ENCODE results near the gene ENAH. TPM values are rescaled to one million over a fixed set of nuclear protein-coding genes. Genes with fewer than 3 reads are reported as not detected.

ENAH gene
- total RNA-seq, 2 donors from 2014 or later, result 50.5 to 59.5 TPM

DNA sequence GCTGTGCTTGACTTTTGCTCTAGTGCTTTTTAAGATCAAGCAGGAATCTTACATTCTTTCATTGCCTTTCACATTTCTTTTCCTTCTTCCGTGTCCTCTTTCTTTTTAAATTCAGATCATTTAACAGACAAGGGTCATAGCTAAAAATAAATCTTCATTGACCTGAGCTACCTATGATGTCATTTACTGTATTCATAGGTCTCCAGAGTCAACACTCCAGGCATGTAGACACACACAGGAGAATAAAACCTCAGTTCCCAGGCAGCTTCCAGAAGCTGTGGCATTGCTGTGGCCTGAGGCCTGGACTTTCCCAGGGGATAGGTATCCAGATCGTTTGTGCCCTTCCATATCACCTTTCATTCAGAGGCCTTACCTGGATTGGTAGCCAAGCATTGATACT lies 38.5 kb upstream of the ENAH start:
- Histone ChIP-seq H3K27me3 (no peaks in the 10 kb centered on the region), H3K4me3 (no peak overlapping the region), H3K4me1 (peaks cover 0 to 54% of the 10 kb centered on the region in 2 donors), H3K27ac (peak overlapping the region; percentile 8 to 21), H3K36me3 (no peaks in the 10 kb centered on the region), H3K9me3 (no peaks in the 10 kb centered on the region)
- TF ChIP-seq, protein P1, sequence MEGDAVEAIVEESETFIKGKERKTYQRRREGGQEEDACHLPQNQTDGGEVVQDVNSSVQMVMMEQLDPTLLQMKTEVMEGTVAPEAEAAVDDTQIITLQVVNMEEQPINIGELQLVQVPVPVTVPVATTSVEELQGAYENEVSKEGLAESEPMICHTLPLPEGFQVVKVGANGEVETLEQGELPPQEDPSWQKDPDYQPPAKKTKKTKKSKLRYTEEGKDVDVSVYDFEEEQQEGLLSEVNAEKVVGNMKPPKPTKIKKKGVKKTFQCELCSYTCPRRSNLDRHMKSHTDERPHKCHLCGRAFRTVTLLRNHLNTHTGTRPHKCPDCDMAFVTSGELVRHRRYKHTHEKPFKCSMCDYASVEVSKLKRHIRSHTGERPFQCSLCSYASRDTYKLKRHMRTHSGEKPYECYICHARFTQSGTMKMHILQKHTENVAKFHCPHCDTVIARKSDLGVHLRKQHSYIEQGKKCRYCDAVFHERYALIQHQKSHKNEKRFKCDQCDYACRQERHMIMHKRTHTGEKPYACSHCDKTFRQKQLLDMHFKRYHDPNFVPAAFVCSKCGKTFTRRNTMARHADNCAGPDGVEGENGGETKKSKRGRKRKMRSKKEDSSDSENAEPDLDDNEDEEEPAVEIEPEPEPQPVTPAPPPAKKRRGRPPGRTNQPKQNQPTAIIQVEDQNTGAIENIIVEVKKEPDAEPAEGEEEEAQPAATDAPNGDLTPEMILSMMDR (IDR thresholded peaks at IDR 0.05), result no peak
- peak; percentile 36 for DNase-seq (ENCODE audit: low spot score)

DNA sequence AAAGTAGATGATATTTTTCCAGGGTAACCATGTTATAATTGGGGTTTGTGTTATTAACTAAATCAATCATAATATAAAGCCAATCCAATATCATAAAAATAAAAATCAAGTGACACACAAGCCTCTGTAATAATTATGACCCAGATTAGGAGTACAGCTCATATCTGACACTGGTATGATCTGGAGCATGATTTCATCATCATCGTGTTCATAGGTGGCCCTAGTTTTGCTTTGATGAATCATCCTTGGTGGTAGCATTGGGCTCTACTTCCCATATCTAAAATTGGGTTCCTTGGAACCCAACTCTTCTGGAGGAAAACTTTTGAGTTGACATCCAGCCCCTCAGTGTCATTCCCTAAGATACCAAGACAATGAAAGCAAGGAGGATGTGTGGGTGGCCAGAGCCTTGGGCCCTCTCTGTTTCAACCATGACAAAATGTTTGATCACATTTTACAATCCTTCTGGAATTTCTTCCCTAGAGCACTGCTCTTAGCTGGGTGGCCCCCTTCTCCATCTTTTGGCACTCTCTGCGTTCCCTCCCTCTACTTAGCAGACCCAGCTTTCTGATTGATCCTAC lies 37.0 kb upstream of the ENAH start:
- DNase-seq (ENCODE audit: low spot score), result no peak
- Histone ChIP-seq H3K4me3 (no peak overlapping the region), H3K9me3 (no peaks in the 10 kb centered on the region), H3K36me3 (no peaks in the 10 kb centered on the region), H3K27ac (no peak overlapping the region), H3K4me1 (peaks cover 0 to 40% of the 10 kb centered on the region in 2 donors), H3K27me3 (no peaks in the 10 kb centered on the region)
- TF ChIP-seq, protein P1 (IDR thresholded peaks at IDR 0.05), result no peak

DNA sequence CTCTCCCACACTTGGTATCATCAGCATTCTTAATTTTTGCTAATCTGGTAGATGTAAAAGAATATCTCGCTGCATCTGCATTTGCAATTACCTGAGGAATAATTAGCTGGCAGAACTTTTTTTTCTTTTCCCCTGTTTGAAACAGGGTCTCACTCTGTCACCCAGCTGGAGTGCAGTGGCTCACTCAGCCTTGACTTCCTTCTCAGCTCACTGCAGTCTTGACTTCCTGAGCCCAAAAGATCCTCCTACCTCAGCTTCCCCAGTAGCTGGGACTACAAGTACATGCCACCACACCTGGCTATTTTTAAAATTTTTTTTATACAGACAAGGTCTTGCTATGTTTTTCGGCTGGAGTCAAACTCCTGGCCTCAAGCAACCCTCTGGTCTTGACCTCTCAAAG lies 35.4 kb upstream of the ENAH start:
- peaks cover 0 to 25% of the 10 kb centered on the region in 2 donors for H3K4me1 ChIP-seq
- no peaks in the 10 kb centered on the region for H3K9me3 ChIP-seq
- H3K27ac ChIP-seq, result no peak overlapping the region
- TF ChIP-seq, protein P1 (IDR thresholded peaks at IDR 0.05), result no peak
- no peaks in the 10 kb centered on the region for H3K36me3 ChIP-seq
- no peak overlapping the region for H3K4me3 ChIP-seq
- H3K27me3 ChIP-seq, result no peaks in the 10 kb centered on the region
- DNase-seq (ENCODE audit: low spot score), result no peak

DNA sequence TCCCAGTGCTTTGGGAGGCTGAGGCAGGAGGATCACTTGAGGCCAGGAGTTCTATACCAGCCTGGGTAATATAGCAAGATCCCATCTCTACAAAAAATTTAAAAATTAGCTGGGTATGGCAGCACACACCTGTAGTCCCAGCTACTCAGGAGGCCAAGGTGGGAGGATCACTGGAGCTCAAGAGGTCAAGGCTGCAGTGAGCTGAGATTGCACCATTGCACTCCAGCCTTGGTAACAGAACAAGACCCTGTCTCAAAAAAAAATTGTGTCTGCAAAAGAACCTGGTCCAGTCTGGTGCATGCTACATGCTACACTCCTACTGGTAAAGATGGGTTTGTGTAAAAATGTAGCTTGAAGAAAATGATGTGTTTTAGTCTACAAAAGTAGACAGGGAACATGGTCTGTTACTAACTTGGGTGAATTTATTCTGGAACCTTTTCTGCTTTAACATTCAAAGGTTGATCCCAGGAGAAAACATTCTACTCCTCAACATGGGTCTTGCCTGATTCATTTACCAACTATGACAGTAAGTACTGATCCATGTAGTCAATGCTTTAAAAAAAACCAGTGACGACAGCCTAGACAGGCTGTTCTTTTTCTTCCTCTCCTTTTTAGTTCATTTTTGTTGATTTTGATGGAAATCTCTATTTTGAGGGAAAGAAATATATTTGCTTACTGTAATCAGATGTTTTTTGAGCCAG lies 32.7 kb upstream of the ENAH start:
- Histone ChIP-seq H3K9me3 (no peaks in the 10 kb centered on the region), H3K36me3 (no peaks in the 10 kb centered on the region), H3K4me1 (no peaks in the 10 kb centered on the region), H3K27me3 (no peaks in the 10 kb centered on the region), H3K4me3 (no peak overlapping the region), H3K27ac (no peak overlapping the region)
- TF ChIP-seq, protein P1 (IDR thresholded peaks at IDR 0.05), result no peak
- DNase-seq (ENCODE audit: low spot score), result no peak

DNA sequence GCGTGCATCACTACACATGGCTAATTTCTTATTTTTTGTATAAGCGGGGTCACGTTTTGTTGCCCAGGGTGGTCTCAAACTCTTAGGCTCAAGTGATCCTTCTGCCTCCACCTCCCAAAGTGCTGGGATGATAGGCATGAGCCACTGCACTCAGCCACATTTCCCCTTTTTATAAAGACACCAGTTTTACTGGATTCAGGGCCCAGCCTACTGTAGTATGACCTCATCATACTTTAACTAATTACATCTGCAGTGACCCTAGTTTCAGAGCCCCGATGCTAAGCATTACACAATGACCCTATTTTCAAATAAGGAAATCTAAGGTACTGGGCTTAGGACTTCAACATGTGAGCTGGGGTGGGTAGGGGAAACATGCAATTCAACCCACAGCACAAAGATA lies 31.8 kb upstream of the ENAH start:
- Histone ChIP-seq H3K27me3 (no peaks in the 10 kb centered on the region), H3K4me1 (no peaks in the 10 kb centered on the region), H3K9me3 (no peaks in the 10 kb centered on the region), H3K4me3 (no peak overlapping the region), H3K27ac (no peak overlapping the region), H3K36me3 (no peaks in the 10 kb centered on the region)
- TF ChIP-seq, protein P1 (IDR thresholded peaks at IDR 0.05), result no peak
- no peak for DNase-seq (ENCODE audit: low spot score)
